Spleen (tissue), 11 donors: Measurements from ENCODE around the gene FANCM. TPM values are rescaled to one million over a fixed set of nuclear protein-coding genes. Genes with fewer than 3 reads are reported as not detected.

Experiments used
- DNase-seq: peaks from one replicate; pipeline ENCODE4 v3.0.0-alpha.2; 2020
- H3K27ac ChIP-seq, 8 donors: fragments of 200-600 bp; sonication (generic) in 7 of 8; 1 replicate in 4 of 8; 2 replicates in 4 of 8; pipeline versions ENCODE4 v1.5.0 to v1.8.0; 2016 to 2021; ENCODE audit warnings: inconsistent platforms in 4 of 8, mild to moderate bottlenecking in 4 of 8, moderate library complexity in 1 of 8
- H3K27me3 ChIP-seq, 7 donors: fragments of 200-600 bp; sonication (generic) in 6 of 7; replicated peaks in 1 of 7; 1 replicate in 4 of 7; 2 replicates in 3 of 7; pipeline versions ENCODE4 v1.5.0 to v1.8.0; 2016 to 2021; ENCODE audit warnings: inconsistent platforms in 3 of 7, mild to moderate bottlenecking in 1 of 7
- H3K36me3 ChIP-seq, 6 donors: fragments of 200-600 bp; sonication (generic) in 5 of 6; 1 replicate in 4 of 6; 2 replicates in 2 of 6; pipeline versions ENCODE4 v1.5.0 to v1.8.0; 2016 to 2021; ENCODE audit warnings: inconsistent platforms in 2 of 6
- H3K4me1 ChIP-seq, 6 donors: fragments of 200-600 bp; sonication (generic) in 5 of 6; 1 replicate in 3 of 6; 2 replicates in 3 of 6; pipeline versions ENCODE4 v1.5.0 to v1.8.0; 2016 to 2021; ENCODE audit warnings: inconsistent platforms in 3 of 6
- H3K4me3 ChIP-seq, 8 donors: fragments of 200-600 bp; sonication (generic) in 7 of 8; 1 replicate in 4 of 8; 2 replicates in 4 of 8; pipeline versions ENCODE4 v1.5.0 to v1.8.0; 2016 to 2021; ENCODE audit warnings: inconsistent platforms in 4 of 8, mild to moderate bottlenecking in 4 of 8, moderate library complexity in 2 of 8
- H3K9me3 ChIP-seq, 8 donors: fragments of 200-600 bp; sonication (generic) in 7 of 8; 1 replicate in 4 of 8; 2 replicates in 4 of 8; pipeline versions ENCODE4 v1.5.0 to v1.8.0; 2016 to 2021; ENCODE audit warnings: inconsistent platforms in 4 of 8
- CTCF ChIP-seq, 11 experiments: fragments of 200-600 bp in 7 of 11; fragments of 450-650 bp in 4 of 11; sonication (generic) in 4 of 11; IDR thresholded peaks in 8 of 11; conservative IDR thresholded peaks in 3 of 11; 1 replicate in 7 of 11; 2 replicates in 4 of 11; pipeline versions ENCODE4 v1.4.0 to v1.8.0; 2016 to 2021; ENCODE audit warnings: antibody characterized with exemption in 11 of 11, inconsistent platforms in 4 of 11, mild to moderate bottlenecking in 1 of 11
- POLR2A ChIP-seq, 3 donors: fragments of 450-650 bp; IDR thresholded peaks; one replicate each; pipeline ENCODE4 v1.5.1; 2017; ENCODE audit warnings: antibody characterized with exemption in 3 of 3, mild to moderate bottlenecking in 1 of 3
- POLR2AphosphoS5 ChIP-seq, 3 donors: sonication (generic); formaldehyde crosslinking; IDR thresholded peaks; one replicate each; pipeline ENCODE4 v1.5.1; 2017; ENCODE audit warnings: antibody characterized with exemption in 3 of 3
- WGBS, 5 donors: extraction: QIAGEN DNeasy Blood & Tissue Kit in 3 of 5; methylation state at CpG; one replicate each; pipeline versions ENCODE4 v1.1.5 to v1.1.7; 2013 to 2018; 5-methylcytosine and 5-hydroxymethylcytosine counted together
- intact Hi-C: fragments of 100-400 bp; cut with DNase I; formaldehyde crosslinking; loops from one replicate; pipeline ENCODE4 v1.15.0; 2023; ENCODE audit warnings: low total_unique reads
- polyA plus RNA-seq, 3 donors: library from polyadenylated mRNA; stranded (reverse); fragments of 200-250 nt; gene quantifications; one replicate each; pipeline ENCODE4 v1.2.1, GENCODE V29; 2013
- total RNA-seq, 7 donors: library from RNA; depleted of rRNA in 3 of 7; stranded (reverse); fragments of >200 nt in 3 of 7; fragmentation: NEBNext Ultra II Directional in 4 of 7; extraction: Animal tissue kit (Norgen Biotek cat#: 25700) in 4 of 7; gene quantifications; one replicate each; pipeline versions ENCODE4 v1.1.0 to v1.2.1, GENCODE V29; 2016 to 2021
- donor health status: healthy with polysubstance abuse.
- donor health status: DM: no; HTN: no; CAD: no; lungs with moderate emphysema.
- donor health status: DM: no; HTN: no; CAD: no.
- donor health status: Bipolar disorder and iron deficiency.
- donor health status: healthy.
- donor health status: DM: no; HTN: no; CAD: no.
- donor health status: DM: yes; HTN: yes; CAD: no.

FANCM gene
- total and polyA plus RNA-seq, 10 donors = 3.1 to 23.8 (median 10.0) TPM

GRCh38 chr14:45222485-45223262 is 86.9 kb downstream of the FANCM start:
- DNase-seq = no peak
- Histone ChIP-seq H3K36me3 (peaks cover 3 to 97% (median 40%) of the 10 kb centered on the region in 6 donors), H3K27ac (no peak overlapping the region), H3K4me3 (no peak overlapping the region), H3K27me3 (no peaks in the 10 kb centered on the region), H3K4me1 (no peaks in the 10 kb centered on the region), H3K9me3 (no peaks in the 10 kb centered on the region)
- 85 to 91% (median 89%) methylated on average over 3 of the region's 3 CpGs for WGBS, 5 donors
- intact Hi-C loops = no loop called here
- TF ChIP-seq POLR2AphosphoS5 (IDR thresholded peaks at IDR 0.05) = no peak
- TF ChIP-seq POLR2A (IDR thresholded peaks at IDR 0.05) = no peak
- no peak for TF ChIP-seq CTCF (IDR thresholded peaks at IDR 0.05 in 8 of 11, conservative IDR thresholded peaks at IDR 0.05 in 3 of 11)

GRCh38 chr14:45227566-45227965 is 91.8 kb downstream of the FANCM start:
- H3K4me3 ChIP-seq = no peak overlapping the region
- no peak for DNase-seq
- no peaks in the 10 kb centered on the region for H3K9me3 ChIP-seq
- WGBS, 5 donors = 98 to 100% (median 98%) methylated on average over 4 of the region's 4 CpGs
- intact Hi-C loops = no loop called here
- no peaks in the 10 kb centered on the region for H3K4me1 ChIP-seq
- H3K27me3 ChIP-seq = no peaks in the 10 kb centered on the region
- no peak overlapping the region for H3K27ac ChIP-seq
- TF ChIP-seq POLR2A (IDR thresholded peaks at IDR 0.05) (no peak), CTCF (IDR thresholded peaks at IDR 0.05 in 8 of 11, conservative IDR thresholded peaks at IDR 0.05 in 3 of 11) (no peak), POLR2AphosphoS5 (IDR thresholded peaks at IDR 0.05) (no peak)
- H3K36me3 ChIP-seq = peaks cover 3 to 100% (median 71%) of the 10 kb centered on the region in 6 donors

- no peaks in the 10 kb centered on the region for H3K27me3 ChIP-seq
Observed at GRCh38 chr14:45238988-45239387, 103.3 kb downstream of the FANCM start.

More at GRCh38 chr14:45238988-45239387, 103.3 kb downstream of the FANCM start:
- DNase-seq = no peak
- no peak for TF ChIP-seq POLR2A (IDR thresholded peaks at IDR 0.05)
- TF ChIP-seq CTCF (IDR thresholded peaks at IDR 0.05 in 8 of 11, conservative IDR thresholded peaks at IDR 0.05 in 3 of 11) = no peak
- TF ChIP-seq POLR2AphosphoS5 (IDR thresholded peaks at IDR 0.05) = no peak
- WGBS, 5 donors = 85 to 98% (median 90%) methylated on average over 2 of the region's 2 CpGs
- Histone ChIP-seq H3K4me1 (peaks cover 0 to 23% (median 1%) of the 10 kb centered on the region in 6 donors), H3K27ac (no peak overlapping the region), H3K36me3 (peaks cover 0 to 46% (median 27%) of the 10 kb centered on the region in 6 donors), H3K4me3 (no peak overlapping the region), H3K9me3 (no peaks in the 10 kb centered on the region)
- intact Hi-C loops = no loop called here
